Stimulated activated CD4-positive, alpha-beta T cell treated with anti-CD3 and anti-CD28 coated beads, TNF-alpha, amount 100 ng/mL, for 24 hours (primary cell): ENCODE data around the gene TMEM39B.
A peak's percentile ranks its signal among the peaks of the same experiment; 100 is the strongest.
"Not testable (repeated sequence)": the region's sequence is repeated elsewhere in the genome, so short reads cannot be mapped to it uniquely, and the experiment has no call there.

ENCODE experiments used
- DNase-seq, 3 experiments: peaks; one replicate each; pipeline ENCODE4 v3.0.0-alpha.2; 2020; ENCODE audit warnings: low read depth in 3 of 3

The TMEM39B gene

GRCh38 chr1:32072622-32073298 lies at the start of gene TMEM39B:
TSS of gene TMEM39B (plus strand) at chr1:32072939. CDS start at chr1:32073048, 109 bp downstream.
- DNase-seq, result peak; percentile 83 to 92 (median 85)

DNA sequence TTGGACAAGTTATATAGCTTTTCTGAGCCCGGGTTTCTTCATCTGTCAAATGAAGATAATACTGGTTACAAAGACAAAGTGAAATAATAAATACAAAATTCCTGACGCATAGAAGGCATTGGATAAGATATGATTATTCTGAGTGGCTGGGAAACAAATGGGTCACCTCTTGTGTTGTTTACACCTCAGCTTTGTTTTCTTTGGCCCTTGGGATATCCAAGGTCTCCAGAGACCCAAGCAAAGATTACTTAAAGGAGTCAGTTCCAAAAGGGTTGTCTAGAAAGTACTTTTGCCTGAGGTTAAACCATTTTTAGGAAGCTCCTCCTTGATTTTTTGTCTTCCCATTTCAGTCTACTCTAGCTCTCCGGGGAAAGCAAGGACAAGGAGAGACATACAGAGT lies 49.4 kb upstream of the TMEM39B start:
- DNase-seq, result no peak

- no peak for DNase-seq
Observed at GRCh38 chr1:32025515-32025914, 47.2 kb upstream of the TMEM39B start.

DNA sequence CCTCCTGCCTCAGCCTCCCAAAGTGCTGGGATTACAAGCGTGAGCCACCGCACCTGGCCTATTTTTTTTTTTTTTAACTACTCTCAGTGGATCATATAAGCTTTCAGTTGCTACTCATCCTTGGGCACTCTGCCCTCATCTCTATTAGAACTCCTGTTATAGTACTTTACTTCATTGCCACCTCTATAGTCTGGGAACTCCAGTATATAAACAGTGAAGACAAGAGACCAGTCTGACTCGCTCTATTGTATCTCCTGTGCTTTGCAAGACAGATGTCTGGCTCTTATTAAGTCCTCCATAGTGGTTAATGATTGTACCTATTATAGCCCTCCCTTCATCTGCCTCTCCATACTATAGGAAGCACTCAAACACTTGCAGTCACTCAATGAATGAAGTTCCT lies 44.0 kb upstream of the TMEM39B start:
- DNase-seq, result no peak

DNA sequence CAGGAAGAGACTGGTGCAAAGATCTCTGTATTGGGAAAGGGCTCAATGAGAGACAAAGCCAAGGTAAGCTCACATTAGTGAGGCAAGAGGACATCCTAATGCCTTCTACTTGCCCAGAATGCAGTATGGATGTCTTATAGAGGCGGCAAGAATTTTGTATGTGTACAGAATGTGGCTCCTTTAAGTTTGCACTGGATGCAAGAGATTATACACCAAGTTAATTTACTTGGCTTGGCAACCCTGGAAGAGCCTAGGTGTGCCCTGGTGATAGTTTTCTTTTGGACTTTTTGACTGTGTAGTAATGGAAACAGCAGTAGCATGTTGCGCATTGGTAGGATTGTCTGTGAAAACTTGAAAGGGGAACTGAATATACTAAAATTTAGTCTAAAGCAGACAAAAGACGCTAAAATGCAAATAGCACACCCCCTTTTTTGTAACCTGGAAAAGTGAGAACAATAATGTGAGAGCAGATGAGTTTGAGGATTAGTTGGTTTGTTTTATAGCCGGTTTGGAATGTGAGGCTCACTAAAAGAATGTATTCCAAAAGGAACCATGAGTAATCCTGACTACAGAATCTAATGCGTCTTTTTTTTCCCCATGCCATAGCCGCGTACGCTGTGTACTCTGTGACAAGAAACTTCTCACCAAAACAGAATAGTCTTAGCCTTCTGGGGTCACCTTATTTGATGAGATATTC lies 41.0 kb upstream of the TMEM39B start:
- no peak for DNase-seq

- DNase-seq, result no peak
Observed at GRCh38 chr1:32032275-32032615, 40.5 kb upstream of the TMEM39B start.

- DNase-seq, result no peak
Observed at GRCh38 chr1:32035119-32035518, 37.6 kb upstream of the TMEM39B start.

DNA sequence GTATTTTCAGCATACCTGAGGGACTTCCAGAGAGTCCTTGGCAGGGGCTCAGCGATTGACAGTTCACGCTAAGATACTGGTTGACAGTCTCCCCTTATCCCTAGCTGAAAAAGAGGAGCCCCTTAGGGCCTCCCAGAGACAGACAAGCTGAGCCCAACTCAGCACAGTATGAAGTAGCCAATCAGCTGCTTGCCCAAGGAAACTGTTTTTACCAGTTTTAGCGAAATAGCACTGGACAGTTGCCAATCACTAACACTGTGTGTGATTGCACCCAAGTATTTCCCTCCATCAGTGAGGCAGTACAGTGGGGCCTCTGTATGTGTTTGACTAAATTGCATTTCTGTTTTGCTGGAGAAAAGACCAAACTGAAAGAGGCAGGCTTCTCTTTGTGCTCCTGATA lies 32.0 kb upstream of the TMEM39B start:
- DNase-seq, result no peak

GRCh38 chr1:32042330-32042729 lies 30.4 kb upstream of the TMEM39B start:
- no peak for DNase-seq

DNA sequence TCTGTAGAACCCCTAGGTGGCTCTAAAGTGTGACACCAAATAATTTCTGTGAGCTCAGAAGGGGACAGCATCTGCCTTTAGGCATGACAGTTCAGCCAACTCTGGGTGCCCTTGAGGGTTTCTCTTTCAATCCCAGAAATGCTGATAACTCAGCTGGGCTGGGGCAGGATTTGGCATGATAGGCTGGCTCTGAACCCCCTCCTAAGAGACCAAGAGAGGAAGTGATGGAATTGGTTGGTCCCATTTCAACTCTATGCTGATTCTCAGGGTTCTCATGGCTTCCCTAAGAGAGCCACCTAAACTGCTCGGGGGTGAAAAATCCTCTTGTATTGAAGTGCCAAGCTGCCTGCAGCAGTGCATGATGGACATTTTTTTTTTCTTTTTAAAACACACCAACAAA lies 28.5 kb upstream of the TMEM39B start:
- no peak for DNase-seq

- no peak for DNase-seq
Observed at GRCh38 chr1:32045772-32046171, 27.0 kb upstream of the TMEM39B start.

- DNase-seq, result no peak
Observed at GRCh38 chr1:32047701-32048100, 25.0 kb upstream of the TMEM39B start.

DNA sequence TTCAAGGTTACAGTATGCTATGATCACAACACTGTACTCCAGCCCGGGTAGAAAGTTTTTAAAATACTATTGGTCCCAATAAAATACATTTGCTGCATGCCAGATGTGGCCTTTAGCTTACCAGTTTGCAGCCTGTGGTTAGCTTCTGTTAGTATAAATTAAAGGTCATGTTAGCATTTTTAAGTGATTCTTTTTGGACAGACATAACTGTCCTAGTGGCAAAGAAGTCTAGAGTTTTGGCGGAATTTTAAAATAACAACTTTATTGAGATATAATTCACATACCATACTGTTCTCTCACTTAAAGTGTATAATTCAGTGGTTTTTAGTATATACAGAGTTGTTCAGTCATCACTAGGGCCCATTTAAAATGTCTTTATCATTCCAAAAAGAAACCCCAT lies 24.3 kb upstream of the TMEM39B start:
- no peak for DNase-seq

- no peak for DNase-seq
Observed at GRCh38 chr1:32051706-32052105, 21.0 kb upstream of the TMEM39B start.

GRCh38 chr1:32052887-32053286 lies 19.9 kb upstream of the TMEM39B start:
- no peak for DNase-seq

- DNase-seq, result no peak
Observed at GRCh38 chr1:32055416-32055815, 17.3 kb upstream of the TMEM39B start.

GRCh38 chr1:32056598-32056997 lies 16.1 kb upstream of the TMEM39B start:
- DNase-seq, result no peak

- DNase-seq, result no peak
Observed at GRCh38 chr1:32060914-32061313, 11.8 kb upstream of the TMEM39B start.

GRCh38 chr1:32062867-32063230 lies 9.9 kb upstream of the TMEM39B start:
- DNase-seq, result no peak

DNA sequence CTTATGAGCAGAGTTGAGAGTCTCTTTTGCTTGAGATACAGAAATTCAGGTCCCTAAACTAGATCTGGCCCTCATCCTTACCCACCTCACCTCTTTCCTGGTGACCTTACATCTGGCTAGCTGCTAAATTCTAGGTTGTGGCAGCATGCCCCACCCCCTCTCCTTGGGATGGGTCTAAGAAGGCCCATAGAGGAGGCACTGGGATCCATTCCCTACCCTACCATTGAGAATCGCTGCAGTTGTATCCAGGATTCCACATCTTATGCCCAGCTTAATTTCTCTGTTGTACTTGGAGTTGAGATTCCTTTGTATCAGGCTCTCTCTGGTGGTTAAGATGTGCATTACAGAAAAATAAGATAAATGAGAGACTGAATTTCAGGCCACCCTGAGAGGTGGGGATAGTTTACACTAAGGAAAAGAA lies 9.5 kb upstream of the TMEM39B start:
- DNase-seq, result no peak

DNA sequence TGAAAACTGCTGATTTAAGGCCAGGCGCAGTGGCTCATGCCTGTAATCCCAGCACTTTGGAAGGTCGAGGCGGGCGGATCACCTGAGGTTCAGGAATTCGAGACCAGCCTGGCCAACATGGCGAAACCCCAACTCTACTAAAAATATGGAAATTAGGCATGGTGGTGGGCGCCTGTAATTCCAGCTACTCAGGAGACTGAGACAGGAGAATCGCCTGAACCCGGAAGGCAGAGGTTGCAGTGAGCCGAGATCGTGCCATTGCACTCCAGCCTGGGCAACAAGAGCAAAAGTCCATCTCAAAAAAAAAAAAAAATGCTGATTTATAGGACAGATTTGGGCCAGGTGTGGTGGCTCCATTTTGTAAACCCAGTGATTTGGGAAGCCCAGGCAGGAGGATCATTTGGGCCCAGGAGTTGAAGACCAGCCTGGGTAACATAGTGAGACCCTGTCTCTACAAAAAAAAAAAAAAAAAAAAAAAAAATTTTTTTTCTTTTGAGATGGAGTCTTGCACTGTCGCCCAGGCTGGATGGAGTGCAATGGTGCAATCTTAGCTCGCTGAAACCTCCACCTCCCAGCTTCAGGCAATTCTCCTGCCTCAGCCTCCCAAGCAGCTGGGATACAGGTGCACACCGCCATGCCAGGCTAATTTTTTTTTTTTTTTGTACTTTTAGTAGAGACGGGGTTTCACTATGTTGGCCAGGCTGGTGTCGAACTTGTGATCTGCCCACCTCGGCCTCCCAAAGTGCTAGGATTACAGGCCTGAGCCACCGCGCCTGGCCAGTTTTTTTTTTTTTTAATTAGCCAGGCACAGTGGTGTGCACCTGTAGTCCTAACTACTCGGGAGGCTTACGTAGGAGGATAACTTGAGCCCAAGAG lies 6.9 kb upstream of the TMEM39B start:
- not testable (repeated sequence) for DNase-seq

- no peak for DNase-seq
Observed at GRCh38 chr1:32066489-32066873, 6.3 kb upstream of the TMEM39B start.
